ENCODE results near the gene MPRIP.

Gene MPRIP

GRCh38 chr17:17220529-17220928 is 178.3 kb downstream of the MPRIP start (continued):
- no peak for TF ChIP-seq ZSCAN5A (tag by site-specific recombination; IDR thresholded peaks at IDR 0.05)
- TF ChIP-seq ZNF140 (tag by site-specific recombination; IDR thresholded peaks at IDR 0.05), result no peak
- TF ChIP-seq ZNF132 (tag by site-specific recombination; IDR thresholded peaks at IDR 0.05; ENCODE audit: borderline replicate concordance), result no peak
- no peak for TF ChIP-seq BCL11B (tag by site-specific recombination; IDR thresholded peaks at IDR 0.05; ENCODE audit: low read depth)
- no peak for TF ChIP-seq ZNF791 (tag by site-specific recombination; IDR thresholded peaks at IDR 0.05)

GRCh38 chr17:17221329-17221728 is 179.1 kb downstream of the MPRIP start:
- ChIA-PET POLR2A (no interaction called here), CTCF (interaction anchor here (0.6 kb wide), 1 partner anchor 813 kb away, joined by 3 read pairs; no protein-coding TSS in a partner anchor)
- no peaks in the 10 kb centered on the region for H3K4me1 ChIP-seq (ENCODE audit: control insufficient read depth, insufficient read depth, low read length)
- no peaks in the 10 kb centered on the region for H3K9me3 ChIP-seq (ENCODE audit: control insufficient read depth, insufficient read depth, low read depth, low read length)
- peaks cover 35 to 100% of the 10 kb centered on the region in 2 experiments; a peak in 2 of 3 replicates for H3K36me3 ChIP-seq (ENCODE audit: control insufficient read depth in 2 of 2, insufficient read depth in 1 of 2, low read length in 2 of 2)
- H3K27ac ChIP-seq (ENCODE audit: extremely low read depth, low read depth, low read length), result no peak overlapping the region
- TF ChIP-seq EGR2 (tag by site-specific recombination; IDR thresholded peaks at IDR 0.05; ENCODE audit: low read depth), result no peak
- TF ChIP-seq ZNF175 (tag by site-specific recombination; IDR thresholded peaks at IDR 0.05), result no peak
- no peak for TF ChIP-seq TSHZ1 (tag by site-specific recombination; IDR thresholded peaks at IDR 0.05; ENCODE audit: borderline replicate concordance)
- TF ChIP-seq ZNF394 (tag by site-specific recombination; IDR thresholded peaks at IDR 0.05; ENCODE audit: borderline replicate concordance), result no peak
- no peak for TF ChIP-seq ZNF555 (tag by site-specific recombination; conservative IDR thresholded peaks at IDR 0.05)
- TF ChIP-seq ZNF366 (tag by site-specific recombination; conservative IDR thresholded peaks at IDR 0.05), result no peak
- no peak for TF ChIP-seq ZNF596 (tag by site-specific recombination; IDR thresholded peaks at IDR 0.05)
- no peak for TF ChIP-seq ZNF223 (tag by site-specific recombination; IDR thresholded peaks at IDR 0.05)
- TF ChIP-seq ZNF132 (tag by site-specific recombination; IDR thresholded peaks at IDR 0.05; ENCODE audit: borderline replicate concordance), result no peak
- no peak for TF ChIP-seq ZBTB21 (tag by site-specific recombination; IDR thresholded peaks at IDR 0.05)
- H3K4me3 ChIP-seq (ENCODE audit: low read depth, low read length), result no peak overlapping the region

GRCh38 chr17:17223736-17224135 is 181.5 kb downstream of the MPRIP start:
- Histone ChIP-seq H3K9me3 (ENCODE audit: control insufficient read depth, insufficient read depth, low read depth, low read length) (no peaks in the 10 kb centered on the region), H3K36me3 (ENCODE audit: control insufficient read depth in 2 of 2, insufficient read depth in 1 of 2, low read length in 2 of 2) (peaks cover 36 to 100% of the 10 kb centered on the region in 2 experiments; a peak in 2 of 3 replicates), H3K4me3 (ENCODE audit: low read depth, low read length) (no peak overlapping the region), H3K4me1 (ENCODE audit: control insufficient read depth, insufficient read depth, low read length) (no peaks in the 10 kb centered on the region), H3K27ac (ENCODE audit: extremely low read depth, low read depth, low read length) (no peak overlapping the region)
- POLR2A ChIA-PET, result interaction anchor here (1.4 kb wide), 1 partner anchor 13 kb away, joined by 3 read pairs; the partner anchor contains the start of gene FLCN
- CTCF ChIA-PET, result interaction anchor here (0.9 kb wide), 1 partner anchor 82 kb away, joined by 6 read pairs; no protein-coding TSS in a partner anchor
- TF ChIP-seq ZNF610 (tag by site-specific recombination; IDR thresholded peaks at IDR 0.05; ENCODE audit: borderline replicate concordance) (no peak), WT1 (tag by site-specific recombination; IDR thresholded peaks at IDR 0.05) (no peak), ZBTB21 (tag by site-specific recombination; IDR thresholded peaks at IDR 0.05) (no peak), ZNF266 (tag by site-specific recombination; IDR thresholded peaks at IDR 0.05; ENCODE audit: low read depth) (no peak), ZNF654 (tag by site-specific recombination; IDR thresholded peaks at IDR 0.05; ENCODE audit: low read depth) (no peak), ZNF747 (tag by site-specific recombination; IDR thresholded peaks at IDR 0.05) (no peak), KLF17 (tag by site-specific recombination; IDR thresholded peaks at IDR 0.05) (no peak), ZNF423 (tag by site-specific recombination; IDR thresholded peaks at IDR 0.05) (no peak), ZNF426 (tag by site-specific recombination; IDR thresholded peaks at IDR 0.05) (no peak), PRDM1 (tag by site-specific recombination; IDR thresholded peaks at IDR 0.05) (no peak), ATF2 (tag by site-specific recombination; IDR thresholded peaks at IDR 0.05; ENCODE audit: low read depth) (no peak), KLF10 (tag by site-specific recombination; IDR thresholded peaks at IDR 0.05) (no peak), MEIS1 (CRISPR knock-in tag; IDR thresholded peaks at IDR 0.05; ENCODE audit: borderline replicate concordance) (no peak), ZNF600 (tag by site-specific recombination; IDR thresholded peaks at IDR 0.05) (no peak), ZNF391 (tag by site-specific recombination; IDR thresholded peaks at IDR 0.05; ENCODE audit: borderline replicate concordance, low read depth) (no peak)
